ENCODE measurements around the gene ANO4.

The ANO4 gene

DNA sequence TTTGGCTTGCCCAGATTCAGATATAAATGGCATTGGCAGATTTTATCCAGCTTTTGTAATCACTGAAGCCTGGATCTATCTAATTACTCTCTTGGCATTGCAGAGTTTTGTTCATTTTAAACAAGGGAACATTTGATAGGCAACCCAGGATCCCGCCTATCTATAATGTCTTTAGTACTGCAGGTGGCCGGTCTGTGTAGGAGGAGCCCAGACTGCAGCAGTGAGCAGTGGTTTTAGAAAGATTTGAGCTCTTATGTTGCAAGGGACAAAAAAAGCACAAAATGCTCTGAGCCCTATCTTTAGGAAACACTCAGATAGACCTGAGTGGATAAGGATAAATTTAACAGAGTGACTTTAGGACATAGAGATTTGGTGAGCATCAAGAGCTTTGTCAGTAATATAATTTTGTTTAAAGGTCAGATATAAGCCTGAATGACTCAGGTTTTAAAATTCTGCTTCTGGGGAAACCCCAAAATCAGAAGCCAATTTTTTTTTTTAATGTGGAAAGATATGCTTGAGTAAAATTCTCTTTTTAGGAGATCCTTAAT is 250.0 kb downstream of the ANO4 start:
- H2BK5ac ChIP-seq (ENCODE audit: low read depth, low read length, poor library complexity): no peak overlapping the region
- H2AFZ ChIP-seq (ENCODE audit: insufficient read depth, low read length, poor library complexity): no peak overlapping the region
- no peak overlapping the region for H3K18ac ChIP-seq (ENCODE audit: low read length)
- H3K4me2 ChIP-seq (ENCODE audit: low read length): no peak overlapping the region
- H2BK120ac ChIP-seq (ENCODE audit: insufficient read depth, low read length, poor library complexity): no peak overlapping the region
- no CpG with 5 or more reads among the region's 2 CpGs for WGBS (ENCODE audit: extremely low coverage, insufficient coverage, insufficient read length)
- peaks cover under 1% of the 10 kb centered on the region for H3K79me1 ChIP-seq (ENCODE audit: low read length)
- no peak overlapping the region for H4K8ac ChIP-seq (ENCODE audit: low read depth, low read length)
- no peak overlapping the region for H3K14ac ChIP-seq (ENCODE audit: low read length)
- H3K27ac ChIP-seq (ENCODE audit: low read depth, low read length): no peak overlapping the region
- no peak overlapping the region for H3K4ac ChIP-seq (ENCODE audit: low read depth, low read length)
- H3K79me2 ChIP-seq (ENCODE audit: control insufficient read depth, insufficient read depth, low read length, poor library complexity): no peaks in the 10 kb centered on the region
- H2BK12ac ChIP-seq (ENCODE audit: low read length): no peak overlapping the region
- H4K12ac ChIP-seq (ENCODE audit: low read depth, low read length): no peak overlapping the region
- no peak overlapping the region for H2AK5ac ChIP-seq (ENCODE audit: low read length)
- no peak overlapping the region for H3K9ac ChIP-seq (ENCODE audit: low read length)
- H3K27me3 ChIP-seq (ENCODE audit: insufficient read depth, low read length): no peaks in the 10 kb centered on the region
- H3K4me1 ChIP-seq (ENCODE audit: control insufficient read depth in 1 of 2, insufficient read depth in 2 of 2, low read length in 2 of 2): no peaks in the 10 kb centered on the region
- no peak for DNase-seq
- no peak overlapping the region for H3K4me3 ChIP-seq (ENCODE audit: low read depth, low read length)
- no peak overlapping the region for H4K91ac ChIP-seq (ENCODE audit: low read depth, low read length)
- H3K9me3 ChIP-seq (ENCODE audit: insufficient read depth, low read depth, low read length): no peaks in the 10 kb centered on the region
- no peaks in the 10 kb centered on the region for H3K36me3 ChIP-seq (ENCODE audit: control insufficient read depth in 1 of 2, insufficient read depth in 2 of 2, low read length in 2 of 2)
- H3K23ac ChIP-seq (ENCODE audit: low read length): no peak overlapping the region

GRCh38 chr12:101045486-101046464 is 251.2 kb downstream of the ANO4 start:
- no peak overlapping the region for H3K18ac ChIP-seq (ENCODE audit: low read length)
- H3K14ac ChIP-seq (ENCODE audit: low read length): no peak overlapping the region
- no peak overlapping the region for H4K12ac ChIP-seq (ENCODE audit: low read depth, low read length)
- no peak overlapping the region for H4K8ac ChIP-seq (ENCODE audit: low read depth, low read length)
- no peak overlapping the region for H2BK5ac ChIP-seq (ENCODE audit: low read depth, low read length, poor library complexity)
- H3K4me1 ChIP-seq (ENCODE audit: control insufficient read depth in 1 of 2, insufficient read depth in 2 of 2, low read length in 2 of 2): peaks cover 0 to 2% of the 10 kb centered on the region in 2 experiments
- no peak overlapping the region for H2BK12ac ChIP-seq (ENCODE audit: low read length)
- H3K79me1 ChIP-seq (ENCODE audit: low read length): peaks cover 2% of the 10 kb centered on the region
- DNase-seq: no peak
- H2AFZ ChIP-seq (ENCODE audit: insufficient read depth, low read length, poor library complexity): no peak overlapping the region
- no peak overlapping the region for H3K27ac ChIP-seq (ENCODE audit: low read depth, low read length)
- H3K4ac ChIP-seq (ENCODE audit: low read depth, low read length): no peak overlapping the region
- H2AK5ac ChIP-seq (ENCODE audit: low read length): no peak overlapping the region
- no peak overlapping the region for H3K4me3 ChIP-seq (ENCODE audit: low read depth, low read length)
- no peak overlapping the region for H2BK120ac ChIP-seq (ENCODE audit: insufficient read depth, low read length, poor library complexity)
- H3K9me3 ChIP-seq (ENCODE audit: insufficient read depth, low read depth, low read length): no peaks in the 10 kb centered on the region
- no peak overlapping the region for H4K91ac ChIP-seq (ENCODE audit: low read depth, low read length)
- H3K27me3 ChIP-seq (ENCODE audit: insufficient read depth, low read length): no peaks in the 10 kb centered on the region
- no peaks in the 10 kb centered on the region for H3K79me2 ChIP-seq (ENCODE audit: control insufficient read depth, insufficient read depth, low read length, poor library complexity)
- H3K9ac ChIP-seq (ENCODE audit: low read length): no peak overlapping the region
- H3K36me3 ChIP-seq (ENCODE audit: control insufficient read depth in 1 of 2, insufficient read depth in 2 of 2, low read length in 2 of 2): peaks cover 0 to 2% of the 10 kb centered on the region in 2 experiments
- no peak overlapping the region for H3K23ac ChIP-seq (ENCODE audit: low read length)
- H3K4me2 ChIP-seq (ENCODE audit: low read length): no peak overlapping the region
- WGBS (ENCODE audit: extremely low coverage, insufficient coverage, insufficient read length): no CpG with 5 or more reads among the region's 7 CpGs

GRCh38 chr12:101047652-101048051 is 253.1 kb downstream of the ANO4 start:
- H3K14ac ChIP-seq (ENCODE audit: low read length): no peak overlapping the region
- H2BK120ac ChIP-seq (ENCODE audit: insufficient read depth, low read length, poor library complexity): no peak overlapping the region
- H3K4me2 ChIP-seq (ENCODE audit: low read length): no peak overlapping the region
- H3K4ac ChIP-seq (ENCODE audit: low read depth, low read length): no peak overlapping the region
- no peak overlapping the region for H2AK5ac ChIP-seq (ENCODE audit: low read length)
- H2BK5ac ChIP-seq (ENCODE audit: low read depth, low read length, poor library complexity): no peak overlapping the region
- peaks cover 2 to 5% of the 10 kb centered on the region in 2 experiments for H3K4me1 ChIP-seq (ENCODE audit: control insufficient read depth in 1 of 2, insufficient read depth in 2 of 2, low read length in 2 of 2)
- H3K9me3 ChIP-seq (ENCODE audit: insufficient read depth, low read depth, low read length): no peaks in the 10 kb centered on the region
- WGBS (ENCODE audit: extremely low coverage, insufficient coverage, insufficient read length): no CpG with 5 or more reads among the region's 1 CpG
- H4K91ac ChIP-seq (ENCODE audit: low read depth, low read length): no peak overlapping the region
- H3K23ac ChIP-seq (ENCODE audit: low read length): no peak overlapping the region
- no peak overlapping the region for H3K27ac ChIP-seq (ENCODE audit: low read depth, low read length)
- no peaks in the 10 kb centered on the region for H3K27me3 ChIP-seq (ENCODE audit: insufficient read depth, low read length)
- H2AFZ ChIP-seq (ENCODE audit: insufficient read depth, low read length, poor library complexity): no peak overlapping the region
- H4K8ac ChIP-seq (ENCODE audit: low read depth, low read length): no peak overlapping the region
- peaks cover 2% of the 10 kb centered on the region for H3K79me1 ChIP-seq (ENCODE audit: low read length)
- H3K79me2 ChIP-seq (ENCODE audit: control insufficient read depth, insufficient read depth, low read length, poor library complexity): no peaks in the 10 kb centered on the region
- H3K18ac ChIP-seq (ENCODE audit: low read length): no peak overlapping the region
- no peak overlapping the region for H3K9ac ChIP-seq (ENCODE audit: low read length)
- no peak overlapping the region for H4K12ac ChIP-seq (ENCODE audit: low read depth, low read length)
- peaks cover 0 to 2% of the 10 kb centered on the region in 2 experiments for H3K36me3 ChIP-seq (ENCODE audit: control insufficient read depth in 1 of 2, insufficient read depth in 2 of 2, low read length in 2 of 2)
- no peak for DNase-seq
- H2BK12ac ChIP-seq (ENCODE audit: low read length): no peak overlapping the region
- H3K4me3 ChIP-seq (ENCODE audit: low read depth, low read length): no peak overlapping the region

GRCh38 chr12:101050631-101051030 is 256.1 kb downstream of the ANO4 start:
- H3K14ac ChIP-seq (ENCODE audit: low read length): no peak overlapping the region
- H2BK5ac ChIP-seq (ENCODE audit: low read depth, low read length, poor library complexity): no peak overlapping the region
- H3K4ac ChIP-seq (ENCODE audit: low read depth, low read length): no peak overlapping the region
- no peak overlapping the region for H4K12ac ChIP-seq (ENCODE audit: low read depth, low read length)
- H3K23ac ChIP-seq (ENCODE audit: low read length): no peak overlapping the region
- no peaks in the 10 kb centered on the region for H3K9me3 ChIP-seq (ENCODE audit: insufficient read depth, low read depth, low read length)
- no peak overlapping the region for H4K91ac ChIP-seq (ENCODE audit: low read depth, low read length)
- no peak overlapping the region for H2BK12ac ChIP-seq (ENCODE audit: low read length)
- H3K9ac ChIP-seq (ENCODE audit: low read length): no peak overlapping the region
- peaks cover 4% of the 10 kb centered on the region for H3K79me1 ChIP-seq (ENCODE audit: low read length)
- no peak for DNase-seq
- no peak overlapping the region for H2BK120ac ChIP-seq (ENCODE audit: insufficient read depth, low read length, poor library complexity)
- H2AFZ ChIP-seq (ENCODE audit: insufficient read depth, low read length, poor library complexity): no peak overlapping the region
- no peak overlapping the region for H4K8ac ChIP-seq (ENCODE audit: low read depth, low read length)
- H3K36me3 ChIP-seq (ENCODE audit: control insufficient read depth in 1 of 2, insufficient read depth in 2 of 2, low read length in 2 of 2): peaks cover 0 to 2% of the 10 kb centered on the region in 2 experiments
- H3K79me2 ChIP-seq (ENCODE audit: control insufficient read depth, insufficient read depth, low read length, poor library complexity): no peaks in the 10 kb centered on the region
- no peak overlapping the region for H3K27ac ChIP-seq (ENCODE audit: low read depth, low read length)
- no peak overlapping the region for H3K4me2 ChIP-seq (ENCODE audit: low read length)
- H3K4me1 ChIP-seq (ENCODE audit: control insufficient read depth in 1 of 2, insufficient read depth in 2 of 2, low read length in 2 of 2): peaks cover 5 to 7% of the 10 kb centered on the region in 2 experiments
- no peak overlapping the region for H2AK5ac ChIP-seq (ENCODE audit: low read length)
- H3K4me3 ChIP-seq (ENCODE audit: low read depth, low read length): no peak overlapping the region
- H3K27me3 ChIP-seq (ENCODE audit: insufficient read depth, low read length): no peaks in the 10 kb centered on the region
- no peak overlapping the region for H3K18ac ChIP-seq (ENCODE audit: low read length)
- no CpG with 5 or more reads among the region's 1 CpG for WGBS (ENCODE audit: extremely low coverage, insufficient coverage, insufficient read length)

Data from trophoblast cell (in vitro differentiated cells and primary cell).